B cell (primary cell): Measurements from ENCODE around the gene CCDC187. TPM values are rescaled to one million over a fixed set of nuclear protein-coding genes. Genes with fewer than 3 reads are reported as not detected.

ENCODE experiments used
- ATAC-seq: fragments of 200-7000 bp; cut with Tn5 transposase; one replicate; pipeline ENCODE4 v1.10.0; 2021; ENCODE audit warnings: low read depth, mild to moderate bottlenecking, moderate number of reproducible peaks, moderate library complexity
- CTCF ChIA-PET: fragments of 350-600 bp; sonication (Branson Sonifier 250); formaldehyde crosslinking; loops from one replicate; lab custom pipeline; 2021; ENCODE audit warnings: antibody characterized with exemption, inconsistent platforms; lab: Charles Lee
- POLR2A ChIA-PET: fragments of 350-600 bp; sonication (Branson Sonifier 250); formaldehyde crosslinking; loops from one replicate; lab custom pipeline; 2021; ENCODE audit warnings: antibody characterized with exemption; lab: Charles Lee
- DNase-seq: peaks from one replicate; pipeline ENCODE4 v3.0.0; 2013
- H2AFZ ChIP-seq: 2 replicates; pipeline ENCODE4 v1.6.1; 2012; ENCODE audit warnings: mild to moderate bottlenecking, low read depth, low read length; ENCODE audit not compliant: insufficient read depth, poor library complexity, severe bottlenecking
- H3K27ac ChIP-seq, 2 donors: 1 replicate in 1 of 2; 2 replicates in 1 of 2; pipeline ENCODE4 v1.5.1; 2012 to 2013; ENCODE audit warnings: low read length in 2 of 2, mild to moderate bottlenecking in 2 of 2, moderate library complexity in 1 of 2
- H3K27me3 ChIP-seq, 4 experiments: fragments of 200-600 bp in 1 of 4; sonication (generic) in 1 of 4; replicated peaks in 1 of 4; 1 replicate in 2 of 4; 2 replicates in 2 of 4; pipeline versions ENCODE4 v1.6.1 to v1.7.0; 2013 to 2016; ENCODE audit warnings: low read length in 3 of 4, mild to moderate bottlenecking in 2 of 4, mixed read lengths in 1 of 4, moderate library complexity in 1 of 4; ENCODE audit not compliant: insufficient read depth in 4 of 4, control insufficient read depth in 3 of 4; ENCODE audit errors: control extremely low read depth in 1 of 4
- H3K36me3 ChIP-seq, 2 experiments: replicated peaks in 1 of 2; 1 replicate in 1 of 2; 2 replicates in 1 of 2; pipeline versions ENCODE4 v1.6.1 to v1.7.1; 2013; ENCODE audit warnings: low read length in 1 of 2; ENCODE audit not compliant: insufficient read depth in 2 of 2, control insufficient read depth in 1 of 2; ENCODE audit errors: control extremely low read depth in 1 of 2, extremely low read depth in 1 of 2
- H3K4me1 ChIP-seq, 2 donors: fragments of 200-600 bp in 1 of 2; sonication (generic) in 1 of 2; 1 replicate in 1 of 2; 2 replicates in 1 of 2; pipeline versions ENCODE4 v1.5.1 to v1.6.1; 2013 to 2017; ENCODE audit warnings: low read length in 2 of 2; ENCODE audit not compliant: control insufficient read depth in 2 of 2, insufficient read depth in 2 of 2
- H3K4me2 ChIP-seq: replicated peaks from 2 replicates; pipeline ENCODE3; 2012; ENCODE audit warnings: mild to moderate bottlenecking, low read depth, low read length; ENCODE audit not compliant: poor library complexity, severe bottlenecking
- H3K4me3 ChIP-seq, 5 experiments: fragments of 200-600 bp in 1 of 5; sonication (generic) in 1 of 5; 1 replicate in 3 of 5; 2 replicates in 2 of 5; pipeline versions ENCODE4 v1.5.1 to v1.7.0; 2011 to 2016; ENCODE audit warnings: low read length in 4 of 5, mild to moderate bottlenecking in 4 of 5, low read depth in 2 of 5, control low read depth in 1 of 5, moderate library complexity in 1 of 5; ENCODE audit not compliant: insufficient read depth in 1 of 5; ENCODE audit errors: control extremely low read depth in 1 of 5, extremely low read depth in 1 of 5
- H3K79me2 ChIP-seq: fragments of 200-600 bp; sonication (generic); one replicate; pipeline ENCODE4 v1.6.0; 2016; ENCODE audit warnings: low read length; ENCODE audit not compliant: control insufficient read depth, insufficient read depth
- H3K9ac ChIP-seq: fragments of 200-600 bp; sonication (generic); 2 replicates; pipeline ENCODE4 v1.6.1; 2017; ENCODE audit warnings: mild to moderate bottlenecking, low read length, moderate library complexity
- H3K9me3 ChIP-seq, 3 donors: one replicate each; pipeline versions ENCODE4 v1.6.1 to v1.7.1; 2013; ENCODE audit warnings: low read length in 2 of 3; ENCODE audit not compliant: control insufficient read depth in 2 of 3, insufficient read depth in 1 of 3; ENCODE audit errors: control extremely low read depth in 1 of 3
- H4K20me1 ChIP-seq: 2 replicates; pipeline ENCODE4 v1.6.0; 2012; ENCODE audit warnings: mild to moderate bottlenecking, low read length; ENCODE audit not compliant: insufficient read depth, control insufficient read depth, poor library complexity, severe bottlenecking
- H3K27ac Mint-ChIP-seq: one replicate; pipeline ENCODE4 v1.8.0; 2021; ENCODE audit warnings: mixed read lengths
- H3K27me3 Mint-ChIP-seq: one replicate; pipeline ENCODE4 v1.8.0; 2021; ENCODE audit warnings: mixed read lengths
- H3K4me1 Mint-ChIP-seq: one replicate; pipeline ENCODE4 v1.8.0; 2021; ENCODE audit warnings: mixed read lengths
- H3K4me3 Mint-ChIP-seq: one replicate; pipeline ENCODE4 v1.8.0; 2021; ENCODE audit warnings: mixed read lengths
- H3K9me3 Mint-ChIP-seq: one replicate; pipeline ENCODE4 v1.8.0; 2022; ENCODE audit warnings: mixed read lengths; ENCODE audit not compliant: insufficient read depth
- CTCF ChIP-seq: fragments of 200-600 bp; IDR thresholded peaks from one replicate; pipeline ENCODE4 v1.8.0; 2022; ENCODE audit warnings: antibody characterized with exemption, mild to moderate bottlenecking
- EZH2 ChIP-seq: IDR thresholded peaks from 2 replicates; pipeline ENCODE4 v1.6.1; 2012; ENCODE audit warnings: borderline replicate concordance, low read depth, mild to moderate bottlenecking, moderate library complexity, low read length; ENCODE audit not compliant: insufficient read depth, poor library complexity, severe bottlenecking
- WGBS: methylation state at CpG from one replicate; pipeline ENCODE4 v1.1.5; 2013; ENCODE audit warnings: missing lambda C conversion rate; ENCODE audit not compliant: insufficient coverage; 5-methylcytosine and 5-hydroxymethylcytosine counted together
- intact Hi-C: fragments of 100-400 bp; cut with micrococcal nuclease; formaldehyde crosslinking; loops from one replicate; pipeline ENCODE4 v1.10.0; 2022
- polyA plus RNA-seq: library from polyadenylated mRNA; depleted of rRNA; stranded (reverse); fragments of >200 nt; gene quantifications from 2 replicates; pipeline ENCODE4 v1.2.3, GENCODE V29; 2012
- total RNA-seq, 2 donors: library from RNA; stranded (reverse); fragments of 120-200 nt in 1 of 2; gene quantifications; 1 replicate in 1 of 2; 2 replicates in 1 of 2; pipeline versions ENCODE4 v1.2.3 to v1.2.4, GENCODE V29; 2013 to 2022

CCDC187 gene
- total and polyA plus RNA-seq, 2 donors (not counting 1 experiment from before 2014, with no cell fraction given): 1.5 to 7.6 TPM

GRCh38 chr9:136316271-136316751 is 12.4 kb upstream of the CCDC187 start:
- Histone ChIP-seq H3K79me2 (no peaks in the 10 kb centered on the region), H3K36me3 (no peaks in the 10 kb centered on the region), H3K27me3 (peaks cover 0 to 9% (median under 1%) of the 10 kb centered on the region in 4 experiments), H2AFZ (no peak overlapping the region), H3K27ac (no peak overlapping the region), H3K4me3 (no peak overlapping the region), H3K9me3 (peaks cover 0 to 27% (median 10%) of the 10 kb centered on the region in 3 donors), H4K20me1 (no peaks in the 10 kb centered on the region), H3K4me2 (no peak overlapping the region), H3K9ac (no peak overlapping the region), H3K4me1 (peaks cover 23 to 30% of the 10 kb centered on the region in 2 donors)
- POLR2A ChIA-PET: no interaction called here
- CTCF ChIA-PET: no interaction called here
- Mint-ChIP-seq H3K9me3 (peaks cover 3% of the 10 kb centered on the region), H3K4me1 (peaks cover 18% of the 10 kb centered on the region), H3K27me3 (peaks cover 12% of the 10 kb centered on the region), H3K27ac (no peak overlapping the region), H3K4me3 (no peak overlapping the region)
- no peak for DNase-seq
- TF ChIP-seq CTCF: no peak
- no peak for TF ChIP-seq EZH2
- intact Hi-C loops: no loop called here
- ATAC-seq: no peak
- 90% methylated on average over 23 of the region's 23 CpGs for WGBS

GRCh38 chr9:136314944-136315343 is 11.1 kb upstream of the CCDC187 start:
- Histone ChIP-seq H3K4me1 (peaks cover 37 to 44% of the 10 kb centered on the region in 2 donors), H4K20me1 (no peaks in the 10 kb centered on the region), H3K27me3 (peaks cover 0 to 21% (median 2%) of the 10 kb centered on the region in 4 experiments), H3K79me2 (peaks cover under 1% of the 10 kb centered on the region), H3K36me3 (no peaks in the 10 kb centered on the region), H3K4me2 (no peak overlapping the region), H2AFZ (no peak overlapping the region), H3K4me3 (no peak overlapping the region), H3K9ac (no peak overlapping the region), H3K27ac (no peak overlapping the region), H3K9me3 (peaks cover 0 to 27% (median 10%) of the 10 kb centered on the region in 3 donors)
- ChIA-PET CTCF (no interaction called here), POLR2A (no interaction called here)
- intact Hi-C loops: no loop called here
- Mint-ChIP-seq H3K4me3 (no peak overlapping the region), H3K9me3 (peaks cover 3% of the 10 kb centered on the region), H3K4me1 (peaks cover 20% of the 10 kb centered on the region), H3K27me3 (peaks cover 12% of the 10 kb centered on the region), H3K27ac (no peak overlapping the region)
- WGBS: 100% methylated on average over 2 of the region's 4 CpGs
- ATAC-seq (no peak), DNase-seq (no peak)
- TF ChIP-seq EZH2 (no peak), CTCF (no peak)
